Lower lobe of right lung (tissue), 2 donors: ENCODE measurements around the gene TOP2A. TPM values are rescaled to one million over a fixed set of nuclear protein-coding genes. Genes with fewer than 3 reads are reported as not detected.
A peak's percentile ranks its signal among the peaks of the same experiment; 100 is the strongest.
"Not testable (repeated sequence)": the region's sequence is repeated elsewhere in the genome, so short reads cannot be mapped to it uniquely, and the experiment has no call there.

ENCODE experiments used
- ATAC-seq, 2 donors: fragments of 200-7000 bp; cut with Tn5 transposase; one replicate each; pipeline ENCODE4 v1.9.1; 2020 to 2022; ENCODE audit warnings: mild to moderate bottlenecking in 2 of 2, moderate library complexity in 2 of 2
- DNase-seq: peaks from one replicate; pipeline ENCODE4 v3.0.0-alpha.2; 2020
- H3K27ac ChIP-seq: fragments of 200-600 bp; one replicate; pipeline ENCODE4 v1.8.0; 2022
- H3K27me3 ChIP-seq: fragments of 200-600 bp; one replicate; pipeline ENCODE4 v1.8.0; 2022; ENCODE audit warnings: low read depth
- H3K36me3 ChIP-seq: fragments of 200-600 bp; one replicate; pipeline ENCODE4 v1.8.0; 2022; ENCODE audit warnings: mild to moderate bottlenecking
- H3K4me1 ChIP-seq: fragments of 200-600 bp; one replicate; pipeline ENCODE4 v1.8.0; 2022
- H3K4me3 ChIP-seq: fragments of 200-600 bp; one replicate; pipeline ENCODE4 v1.8.0; 2022; ENCODE audit warnings: mild to moderate bottlenecking
- H3K9me3 ChIP-seq: fragments of 200-600 bp; one replicate; pipeline ENCODE4 v1.8.0; 2022
- intact Hi-C: fragments of 100-400 bp; cut with DNase I; formaldehyde crosslinking; loops from one replicate; pipeline ENCODE4 v1.11.0; 2022
- total RNA-seq: library from RNA; stranded (reverse); fragmentation: NEBNext Ultra II Directional; extraction: Animal tissue kit (Norgen Biotek cat#: 25700); gene quantifications from one replicate; pipeline ENCODE4 v1.2.1, GENCODE V29; 2021
- TF ChIP-seq, protein P1 (sequence below): fragments of 200-600 bp; IDR thresholded peaks from one replicate; pipeline ENCODE4 v1.8.0; 2022; ENCODE audit warnings: antibody characterized with exemption, mild to moderate bottlenecking
- donor health status: DM: no; HTN: yes; CAD: no; lungs with severe emphysema.

Gene TOP2A
- total RNA-seq, 1 donor from 2014 or later = 6.7 TPM

DNA sequence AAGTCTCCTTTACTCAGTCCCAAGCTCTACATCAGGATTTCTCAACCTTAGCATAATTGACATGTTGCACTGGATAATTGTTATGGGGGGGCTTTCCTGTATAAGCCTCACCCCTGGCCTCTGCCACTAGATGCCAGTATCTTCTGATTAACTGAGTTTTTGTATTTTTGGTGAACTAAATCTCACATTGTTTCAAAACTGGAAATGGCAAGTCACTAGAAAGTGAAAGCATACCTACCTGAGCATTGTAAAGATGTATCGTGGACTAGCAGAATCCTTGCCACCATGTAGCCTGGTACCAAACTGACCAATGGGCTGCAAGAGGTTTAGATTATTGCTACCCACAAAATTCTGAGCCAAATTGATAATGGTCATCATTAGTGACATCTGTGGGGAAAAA is 15.0 kb downstream of the TOP2A start:
- no peak for ATAC-seq
- H3K4me1 ChIP-seq = no peaks in the 10 kb centered on the region
- no peak for DNase-seq
- intact Hi-C loops = no loop called here
- H3K4me3 ChIP-seq = no peak overlapping the region
- no peak overlapping the region for H3K27ac ChIP-seq
- H3K36me3 ChIP-seq = no peaks in the 10 kb centered on the region
- TF ChIP-seq, protein P1, sequence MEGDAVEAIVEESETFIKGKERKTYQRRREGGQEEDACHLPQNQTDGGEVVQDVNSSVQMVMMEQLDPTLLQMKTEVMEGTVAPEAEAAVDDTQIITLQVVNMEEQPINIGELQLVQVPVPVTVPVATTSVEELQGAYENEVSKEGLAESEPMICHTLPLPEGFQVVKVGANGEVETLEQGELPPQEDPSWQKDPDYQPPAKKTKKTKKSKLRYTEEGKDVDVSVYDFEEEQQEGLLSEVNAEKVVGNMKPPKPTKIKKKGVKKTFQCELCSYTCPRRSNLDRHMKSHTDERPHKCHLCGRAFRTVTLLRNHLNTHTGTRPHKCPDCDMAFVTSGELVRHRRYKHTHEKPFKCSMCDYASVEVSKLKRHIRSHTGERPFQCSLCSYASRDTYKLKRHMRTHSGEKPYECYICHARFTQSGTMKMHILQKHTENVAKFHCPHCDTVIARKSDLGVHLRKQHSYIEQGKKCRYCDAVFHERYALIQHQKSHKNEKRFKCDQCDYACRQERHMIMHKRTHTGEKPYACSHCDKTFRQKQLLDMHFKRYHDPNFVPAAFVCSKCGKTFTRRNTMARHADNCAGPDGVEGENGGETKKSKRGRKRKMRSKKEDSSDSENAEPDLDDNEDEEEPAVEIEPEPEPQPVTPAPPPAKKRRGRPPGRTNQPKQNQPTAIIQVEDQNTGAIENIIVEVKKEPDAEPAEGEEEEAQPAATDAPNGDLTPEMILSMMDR = no peak
- H3K9me3 ChIP-seq = no peaks in the 10 kb centered on the region
- H3K27me3 ChIP-seq = no peaks in the 10 kb centered on the region

DNA sequence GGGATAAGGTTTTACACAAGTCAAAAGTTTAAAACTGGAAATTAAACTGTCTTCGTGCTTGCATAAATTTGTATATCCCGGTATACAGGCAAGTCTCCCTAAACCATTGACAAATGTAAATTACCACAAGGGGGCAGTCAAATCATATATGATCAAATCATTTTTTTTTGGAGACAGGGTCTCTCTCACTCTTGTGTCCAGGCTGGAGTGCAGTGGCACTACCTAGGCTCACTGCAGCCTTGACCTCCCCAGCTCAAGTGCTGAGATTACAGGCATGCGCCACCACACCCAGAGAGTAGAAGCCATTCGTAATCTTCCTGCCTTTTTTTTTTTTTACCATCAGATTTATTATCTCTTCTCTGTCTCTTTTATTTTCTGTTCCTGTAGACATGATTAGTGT is 18.5 kb downstream of the TOP2A start:
- ATAC-seq (peak; percentile 60 to 71), DNase-seq (no peak)
- intact Hi-C loops = no loop called here

DNA sequence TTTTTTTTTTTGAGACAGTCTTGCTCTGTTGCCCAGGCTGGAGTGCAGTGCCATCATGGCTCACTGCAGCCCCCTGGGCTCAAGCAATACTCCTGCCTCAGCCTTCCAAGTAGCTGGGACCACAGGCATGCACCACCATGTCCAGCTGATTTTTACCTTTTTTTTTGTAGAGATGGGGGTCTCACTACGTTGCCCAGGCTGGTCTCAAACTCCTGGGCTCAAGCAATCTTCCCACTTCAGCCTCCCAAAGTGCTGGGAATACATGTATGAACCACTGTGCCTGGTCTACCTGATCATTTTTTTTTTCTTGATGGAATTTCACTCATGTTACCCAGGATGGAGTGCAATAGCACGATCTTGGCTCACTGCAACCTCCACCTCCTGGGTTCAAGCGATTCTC is 31.1 kb downstream of the TOP2A start:
- H3K4me3 ChIP-seq, DNase-seq, intact Hi-C loops, ATAC-seq, H3K36me3 ChIP-seq, H3K9me3 ChIP-seq, H3K4me1 ChIP-seq, H3K27me3 ChIP-seq, H3K27ac ChIP-seq: not testable (repeated sequence)

More for the DNA sequence above, 18.5 kb downstream of the TOP2A start:
- H3K9me3 ChIP-seq = no peaks in the 10 kb centered on the region
- no peak overlapping the region for H3K4me3 ChIP-seq
- no peaks in the 10 kb centered on the region for H3K27me3 ChIP-seq
- H3K27ac ChIP-seq = no peak overlapping the region
- no peaks in the 10 kb centered on the region for H3K4me1 ChIP-seq
- TF ChIP-seq, protein P1 = peak; percentile 67
- no peaks in the 10 kb centered on the region for H3K36me3 ChIP-seq

DNA sequence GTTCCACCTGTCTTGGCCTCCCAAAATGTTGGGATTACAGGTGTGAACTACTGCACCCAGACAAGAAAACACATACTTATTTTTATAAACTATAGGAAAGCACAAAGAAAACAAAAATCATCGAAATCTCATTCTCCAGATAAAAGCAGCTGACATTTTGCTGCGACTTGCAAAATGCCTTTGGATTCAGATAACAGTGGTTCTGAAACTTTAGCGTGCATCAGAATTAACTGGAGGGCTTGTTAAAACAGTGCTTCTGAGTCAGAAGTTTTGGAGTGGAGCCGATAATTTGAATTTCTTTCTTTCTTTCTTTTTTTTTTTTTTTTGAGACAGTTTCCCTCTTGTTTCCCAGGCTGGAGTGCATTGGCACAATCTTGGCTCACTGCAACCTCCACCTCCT is 35.4 kb downstream of the TOP2A start:
- intact Hi-C loops = no loop called here
- Histone ChIP-seq H3K36me3 (no peaks in the 10 kb centered on the region), H3K4me3 (no peak overlapping the region), H3K27ac (no peak overlapping the region), H3K9me3 (no peaks in the 10 kb centered on the region), H3K27me3 (no peaks in the 10 kb centered on the region), H3K4me1 (no peaks in the 10 kb centered on the region)
- TF ChIP-seq, protein P1 = no peak
- ATAC-seq (no peak), DNase-seq (no peak)

DNA sequence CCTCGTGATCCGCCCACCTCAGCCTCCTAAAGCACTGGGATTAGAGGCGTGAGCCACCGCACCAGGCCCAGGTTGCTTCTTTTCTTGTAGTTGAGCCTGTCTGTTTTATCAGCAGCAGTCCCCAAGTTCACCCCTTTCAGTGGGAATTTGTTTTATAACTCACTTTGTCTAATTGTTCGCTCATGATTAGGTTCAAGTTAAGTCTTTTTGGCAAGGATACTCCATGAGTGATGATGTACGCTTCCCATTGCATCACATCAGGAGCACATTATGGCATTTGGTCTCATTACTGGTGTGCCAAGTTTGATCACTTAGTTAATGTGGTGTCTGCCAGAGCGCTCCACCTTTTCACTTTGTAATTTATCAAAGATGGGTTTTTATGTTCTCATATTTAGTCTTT is 38.7 kb downstream of the TOP2A start:
- H3K27me3 ChIP-seq = no peaks in the 10 kb centered on the region
- no peaks in the 10 kb centered on the region for H3K9me3 ChIP-seq
- TF ChIP-seq, protein P1 = no peak
- H3K4me1 ChIP-seq = no peaks in the 10 kb centered on the region
- intact Hi-C loops = no loop called here
- H3K36me3 ChIP-seq = no peaks in the 10 kb centered on the region
- DNase-seq (no peak), ATAC-seq (no peak)
- H3K27ac ChIP-seq = no peak overlapping the region
- no peak overlapping the region for H3K4me3 ChIP-seq

DNA sequence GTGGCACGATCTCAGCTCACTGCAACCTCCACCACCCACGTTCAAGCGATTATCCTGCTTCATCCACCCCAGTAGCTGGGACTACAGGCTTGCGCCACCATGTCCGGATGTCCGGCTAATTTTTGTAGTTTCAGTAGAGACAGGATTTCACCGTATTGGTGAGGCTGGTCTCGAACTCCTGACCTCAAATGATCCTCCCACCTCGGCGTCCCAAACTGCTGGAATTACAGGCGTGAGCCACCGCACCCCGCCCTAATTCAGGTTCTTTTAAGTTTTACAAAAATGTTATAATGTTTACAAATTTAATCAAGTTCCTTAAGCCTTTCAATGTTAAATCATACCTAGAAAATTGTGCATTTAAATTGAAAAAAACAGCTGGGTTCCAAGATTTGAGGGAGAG is 39.9 kb downstream of the TOP2A start:
- H3K4me1 ChIP-seq = no peaks in the 10 kb centered on the region
- DNase-seq (no peak), ATAC-seq (no peak)
- no peak overlapping the region for H3K4me3 ChIP-seq
- intact Hi-C loops = no loop called here
- H3K9me3 ChIP-seq = no peaks in the 10 kb centered on the region
- H3K36me3 ChIP-seq = no peaks in the 10 kb centered on the region
- no peak overlapping the region for H3K27ac ChIP-seq
- H3K27me3 ChIP-seq = no peaks in the 10 kb centered on the region
- TF ChIP-seq, protein P1 = no peak

DNA sequence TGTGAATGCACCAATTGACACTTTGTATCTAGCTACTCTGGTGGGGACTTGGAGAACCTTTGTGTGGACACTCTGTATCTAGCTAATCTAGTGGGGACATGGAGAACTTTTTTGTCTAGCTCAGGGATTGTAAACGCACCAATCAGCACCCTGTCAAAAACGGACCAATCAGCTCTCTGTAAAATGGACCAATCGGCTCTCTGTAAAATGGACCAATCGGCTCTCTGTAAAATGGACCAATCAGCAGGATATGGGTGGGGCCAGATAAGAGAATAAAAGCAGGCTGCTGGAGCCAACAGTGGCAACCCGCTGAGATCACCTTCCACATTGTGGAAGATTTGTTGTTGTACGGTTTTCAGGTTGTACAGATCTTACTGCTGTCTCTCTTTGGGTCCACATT is 41.2 kb downstream of the TOP2A start:
- H3K36me3 ChIP-seq, H3K9me3 ChIP-seq, ATAC-seq, intact Hi-C loops, H3K4me3 ChIP-seq, DNase-seq, H3K27me3 ChIP-seq, H3K27ac ChIP-seq, H3K4me1 ChIP-seq: not testable (repeated sequence)

DNA sequence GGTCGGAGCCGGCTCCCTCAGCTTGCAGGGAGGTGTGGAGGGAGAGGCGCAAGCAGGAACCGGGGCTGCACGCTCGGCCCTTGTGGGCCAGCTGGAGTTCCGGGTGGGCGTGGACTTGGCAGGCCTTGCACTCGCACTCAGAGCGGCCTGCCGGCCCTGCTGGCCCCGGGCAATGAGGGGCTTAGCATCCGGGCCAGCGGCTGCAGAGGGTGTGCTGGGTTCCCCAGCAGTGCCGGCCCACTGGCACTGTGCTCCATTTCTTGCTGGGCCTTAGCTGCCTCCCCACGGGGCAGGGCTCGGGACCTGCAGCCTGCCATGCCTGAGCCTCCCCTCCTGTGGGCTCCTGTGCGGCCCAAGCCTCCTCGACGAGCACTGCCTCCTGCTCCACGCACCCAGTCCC is 41.9 kb downstream of the TOP2A start:
- H3K4me1 ChIP-seq, DNase-seq, H3K36me3 ChIP-seq, H3K4me3 ChIP-seq, H3K27ac ChIP-seq, ATAC-seq, intact Hi-C loops, H3K27me3 ChIP-seq, H3K9me3 ChIP-seq: not testable (repeated sequence)
